ENCODE results near the gene CUX1.

- no peak for TF ChIP-seq POLR2A (IDR thresholded peaks at IDR 0.05)
- TF ChIP-seq, protein P1, sequence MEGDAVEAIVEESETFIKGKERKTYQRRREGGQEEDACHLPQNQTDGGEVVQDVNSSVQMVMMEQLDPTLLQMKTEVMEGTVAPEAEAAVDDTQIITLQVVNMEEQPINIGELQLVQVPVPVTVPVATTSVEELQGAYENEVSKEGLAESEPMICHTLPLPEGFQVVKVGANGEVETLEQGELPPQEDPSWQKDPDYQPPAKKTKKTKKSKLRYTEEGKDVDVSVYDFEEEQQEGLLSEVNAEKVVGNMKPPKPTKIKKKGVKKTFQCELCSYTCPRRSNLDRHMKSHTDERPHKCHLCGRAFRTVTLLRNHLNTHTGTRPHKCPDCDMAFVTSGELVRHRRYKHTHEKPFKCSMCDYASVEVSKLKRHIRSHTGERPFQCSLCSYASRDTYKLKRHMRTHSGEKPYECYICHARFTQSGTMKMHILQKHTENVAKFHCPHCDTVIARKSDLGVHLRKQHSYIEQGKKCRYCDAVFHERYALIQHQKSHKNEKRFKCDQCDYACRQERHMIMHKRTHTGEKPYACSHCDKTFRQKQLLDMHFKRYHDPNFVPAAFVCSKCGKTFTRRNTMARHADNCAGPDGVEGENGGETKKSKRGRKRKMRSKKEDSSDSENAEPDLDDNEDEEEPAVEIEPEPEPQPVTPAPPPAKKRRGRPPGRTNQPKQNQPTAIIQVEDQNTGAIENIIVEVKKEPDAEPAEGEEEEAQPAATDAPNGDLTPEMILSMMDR (IDR thresholded peaks at IDR 0.05): no peak
Observed at GRCh38 chr7:102312317-102312716, 494.9 kb downstream of the CUX1 start.

All from uterus (tissue), 2 donors.